Osteocyte (in vitro differentiated cells): ENCODE results near the gene PIK3C2G. TPM values are rescaled to one million over a fixed set of nuclear protein-coding genes. Genes with fewer than 3 reads are reported as not detected.

Experiments
- DNase-seq: peaks from one replicate; pipeline ENCODE4 v3.0.0; 2021; ENCODE audit warnings: mixed read lengths; ENCODE audit not compliant: unreplicated experiment; ENCODE audit errors: extremely low spot score
- H3K27ac Mint-ChIP-seq: one replicate; pipeline ENCODE4 v1.8.0; 2021; ENCODE audit warnings: mild to moderate bottlenecking, mixed read lengths; ENCODE audit not compliant: unreplicated experiment
- H3K27me3 Mint-ChIP-seq: one replicate; pipeline ENCODE4 v1.8.0; 2021; ENCODE audit warnings: mixed read lengths; ENCODE audit not compliant: unreplicated experiment
- H3K36me3 Mint-ChIP-seq: one replicate; pipeline ENCODE4 v1.8.0; 2021; ENCODE audit warnings: mixed read lengths; ENCODE audit not compliant: unreplicated experiment
- H3K4me1 Mint-ChIP-seq: one replicate; pipeline ENCODE4 v1.8.0; 2021; ENCODE audit warnings: mixed read lengths; ENCODE audit not compliant: unreplicated experiment
- H3K4me3 Mint-ChIP-seq: one replicate; pipeline ENCODE4 v1.8.0; 2021; ENCODE audit warnings: mild to moderate bottlenecking, moderate library complexity, mixed read lengths; ENCODE audit not compliant: unreplicated experiment
- H3K9me3 Mint-ChIP-seq: one replicate; pipeline ENCODE4 v1.8.0; 2021; ENCODE audit warnings: mixed read lengths; ENCODE audit not compliant: unreplicated experiment
- total RNA-seq: library from RNA; stranded (reverse); gene quantifications from 2 replicates; pipeline ENCODE4 v1.2.1, GENCODE V29; 2021
- TF ChIP-seq, protein P1 (sequence below): fragments of 200-600 bp; sonication (generic); IDR thresholded peaks from 2 replicates; pipeline ENCODE4 v1.5.0; 2021; ENCODE audit warnings: antibody characterized with exemption, mild to moderate bottlenecking, moderate library complexity

The PIK3C2G gene
- total RNA-seq, 1 donor from 2014 or later: not detected

DNA sequence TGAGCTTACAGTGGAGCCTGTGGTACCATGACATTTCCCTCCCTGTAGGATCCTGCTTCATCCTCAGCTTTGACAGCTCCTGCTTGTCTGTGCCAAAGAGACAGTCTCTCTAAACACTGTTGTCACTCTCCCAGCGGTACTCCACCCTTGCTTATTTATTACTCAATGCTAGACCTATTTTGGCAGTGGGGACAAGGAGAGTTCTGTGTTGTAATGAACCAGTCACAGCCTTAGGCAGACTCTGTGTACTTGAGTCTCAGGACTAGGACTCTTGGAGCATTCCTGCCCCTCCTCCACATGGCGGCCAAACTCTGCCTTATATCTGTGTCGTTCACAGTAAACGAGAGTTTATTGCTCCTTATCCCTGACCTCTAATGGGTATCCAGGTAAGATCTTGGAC lies 70.9 kb downstream of the PIK3C2G start:
- Mint-ChIP-seq H3K27ac (no peak overlapping the region), H3K4me3 (no peak overlapping the region), H3K27me3 (peaks cover 3% of the 10 kb centered on the region), H3K36me3 (no peaks in the 10 kb centered on the region), H3K9me3 (no peaks in the 10 kb centered on the region), H3K4me1 (no peaks in the 10 kb centered on the region)
- TF ChIP-seq, protein P1, sequence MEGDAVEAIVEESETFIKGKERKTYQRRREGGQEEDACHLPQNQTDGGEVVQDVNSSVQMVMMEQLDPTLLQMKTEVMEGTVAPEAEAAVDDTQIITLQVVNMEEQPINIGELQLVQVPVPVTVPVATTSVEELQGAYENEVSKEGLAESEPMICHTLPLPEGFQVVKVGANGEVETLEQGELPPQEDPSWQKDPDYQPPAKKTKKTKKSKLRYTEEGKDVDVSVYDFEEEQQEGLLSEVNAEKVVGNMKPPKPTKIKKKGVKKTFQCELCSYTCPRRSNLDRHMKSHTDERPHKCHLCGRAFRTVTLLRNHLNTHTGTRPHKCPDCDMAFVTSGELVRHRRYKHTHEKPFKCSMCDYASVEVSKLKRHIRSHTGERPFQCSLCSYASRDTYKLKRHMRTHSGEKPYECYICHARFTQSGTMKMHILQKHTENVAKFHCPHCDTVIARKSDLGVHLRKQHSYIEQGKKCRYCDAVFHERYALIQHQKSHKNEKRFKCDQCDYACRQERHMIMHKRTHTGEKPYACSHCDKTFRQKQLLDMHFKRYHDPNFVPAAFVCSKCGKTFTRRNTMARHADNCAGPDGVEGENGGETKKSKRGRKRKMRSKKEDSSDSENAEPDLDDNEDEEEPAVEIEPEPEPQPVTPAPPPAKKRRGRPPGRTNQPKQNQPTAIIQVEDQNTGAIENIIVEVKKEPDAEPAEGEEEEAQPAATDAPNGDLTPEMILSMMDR: no peak
- no peak for DNase-seq

DNA sequence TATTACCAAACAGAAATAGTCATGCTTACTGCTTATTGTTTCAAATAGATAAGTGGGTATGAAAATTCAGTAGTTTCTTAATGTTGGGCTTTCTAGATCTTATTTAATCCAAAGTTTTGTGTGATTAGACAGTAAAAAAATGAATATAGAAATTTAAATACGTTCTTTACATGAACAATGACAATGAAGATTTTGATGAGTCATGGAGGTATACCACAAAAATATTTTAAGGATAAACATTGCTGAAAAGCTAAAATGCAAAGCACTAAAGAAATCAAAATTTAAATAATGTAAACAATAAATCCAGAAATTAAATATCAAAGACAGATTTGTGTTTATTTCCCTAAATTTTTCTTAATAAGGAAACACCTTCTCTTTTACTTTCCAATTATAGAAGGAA lies 78.3 kb downstream of the PIK3C2G start:
- H3K27ac Mint-ChIP-seq: no peak overlapping the region
- TF ChIP-seq, protein P1: no peak
- H3K4me3 Mint-ChIP-seq: no peak overlapping the region
- no peaks in the 10 kb centered on the region for H3K36me3 Mint-ChIP-seq
- H3K27me3 Mint-ChIP-seq: peaks cover 3% of the 10 kb centered on the region
- H3K9me3 Mint-ChIP-seq: no peaks in the 10 kb centered on the region
- no peak for DNase-seq
- H3K4me1 Mint-ChIP-seq: no peaks in the 10 kb centered on the region

DNA sequence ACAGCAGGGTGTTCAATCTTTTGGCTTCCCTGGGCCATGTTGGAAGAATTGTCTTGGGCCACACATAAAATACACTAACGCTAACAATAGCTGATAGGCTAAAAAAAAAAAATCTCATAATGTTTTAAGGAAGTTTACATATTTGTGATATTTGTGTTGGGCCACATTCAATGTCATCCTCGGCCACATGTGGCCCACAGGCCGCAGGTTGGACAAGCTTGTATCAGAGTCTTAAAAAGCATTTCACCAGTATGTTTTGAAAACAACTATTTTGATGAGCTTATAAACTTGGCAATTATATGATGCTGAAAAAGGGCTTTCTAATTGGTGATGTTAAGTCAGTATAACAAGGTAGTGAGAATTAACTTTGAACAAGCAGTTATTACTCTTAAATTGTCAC lies 78.9 kb downstream of the PIK3C2G start:
- Mint-ChIP-seq H3K36me3 (no peaks in the 10 kb centered on the region), H3K27ac (no peak overlapping the region), H3K9me3 (no peaks in the 10 kb centered on the region), H3K27me3 (peaks cover 1% of the 10 kb centered on the region), H3K4me1 (peaks cover 2% of the 10 kb centered on the region), H3K4me3 (no peak overlapping the region)
- no peak for DNase-seq
- TF ChIP-seq, protein P1: no peak

DNA sequence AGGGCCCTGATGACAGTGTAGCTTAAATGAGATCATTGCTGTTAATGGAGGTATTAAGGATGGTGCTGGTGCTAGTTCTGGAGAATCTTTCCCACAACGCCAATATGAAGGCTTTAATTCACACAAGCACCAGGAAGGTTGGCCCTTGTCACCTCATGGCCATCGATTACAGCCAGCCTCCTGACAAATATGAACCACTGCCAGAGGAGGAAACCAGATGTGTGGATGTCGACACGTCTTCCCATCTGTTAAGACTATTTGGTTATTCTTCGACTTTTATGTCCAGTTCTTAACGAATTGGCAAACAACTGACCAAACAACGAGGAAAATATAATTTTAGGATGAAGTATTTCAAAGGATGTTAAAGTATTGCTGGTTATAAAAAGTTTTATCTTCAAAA lies 79.5 kb downstream of the PIK3C2G start:
- H3K4me3 Mint-ChIP-seq: no peak overlapping the region
- TF ChIP-seq, protein P1: no peak
- H3K9me3 Mint-ChIP-seq: no peaks in the 10 kb centered on the region
- peaks cover 5% of the 10 kb centered on the region for H3K4me1 Mint-ChIP-seq
- no peak for DNase-seq
- H3K27ac Mint-ChIP-seq: no peak overlapping the region
- no peaks in the 10 kb centered on the region for H3K36me3 Mint-ChIP-seq
- H3K27me3 Mint-ChIP-seq: no peaks in the 10 kb centered on the region

DNA sequence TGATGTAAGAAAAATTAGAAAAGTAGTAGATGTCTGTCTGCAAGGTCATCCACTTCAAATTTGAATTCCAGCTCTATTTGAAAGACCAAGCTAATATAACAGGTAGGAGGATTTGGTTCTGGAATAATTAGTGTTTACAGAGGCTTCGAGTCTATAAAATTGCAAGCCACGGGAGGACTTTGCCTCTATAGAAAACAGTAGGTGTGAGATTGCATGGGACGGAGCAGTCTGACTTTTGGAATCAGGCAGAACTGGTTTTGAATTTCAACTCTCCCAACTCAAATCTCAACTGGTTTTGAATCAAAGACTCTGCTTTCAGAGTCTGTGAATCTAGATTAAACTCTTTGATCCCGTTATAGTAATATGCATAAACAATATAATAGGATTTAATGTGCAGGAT lies 82.4 kb downstream of the PIK3C2G start:
- Mint-ChIP-seq H3K9me3 (no peaks in the 10 kb centered on the region), H3K27me3 (no peaks in the 10 kb centered on the region), H3K36me3 (no peaks in the 10 kb centered on the region), H3K27ac (no peak overlapping the region), H3K4me1 (peaks cover 7% of the 10 kb centered on the region), H3K4me3 (no peak overlapping the region)
- TF ChIP-seq, protein P1: no peak
- DNase-seq: no peak
